T follicular helper cell (primary cell): ENCODE measurements around the gene C1QC.

Experiments
- DNase-seq: peaks from one replicate; pipeline ENCODE4 v3.0.0-alpha.2; 2020; ENCODE audit warnings: low read depth

The C1QC gene

GRCh38 chr1:22619252-22619651, 24.2 kb upstream of the C1QC start:
- DNase-seq, result no peak

GRCh38 chr1:22619798-22620197, 23.6 kb upstream of the C1QC start:
- DNase-seq, result no peak

GRCh38 chr1:22621761-22622160, 21.7 kb upstream of the C1QC start:
- DNase-seq, result no peak

GRCh38 chr1:22625262-22625925, 18.0 kb upstream of the C1QC start:
- DNase-seq, result no peak

GRCh38 chr1:22626237-22627157, 16.9 kb upstream of the C1QC start:
- DNase-seq, result no peak

- DNase-seq, result no peak
Observed at GRCh38 chr1:22627331-22627730, 16.1 kb upstream of the C1QC start.

GRCh38 chr1:22628698-22629444, 14.6 kb upstream of the C1QC start:
- no peak for DNase-seq

GRCh38 chr1:22629886-22630285, 13.5 kb upstream of the C1QC start:
- DNase-seq, result no peak

- no peak for DNase-seq
Observed at GRCh38 chr1:22633697-22634463, 9.6 kb upstream of the C1QC start.

- no peak for DNase-seq
Observed at GRCh38 chr1:22635436-22635835, 8.0 kb upstream of the C1QC start.

GRCh38 chr1:22636353-22636752, 7.1 kb upstream of the C1QC start, which contains the start of gene C1QA:
C1QA (plus strand) TSS chr1:22636628; CDS start chr1:22637617, 989 bp downstream.
- DNase-seq, result no peak

GRCh38 chr1:22636927-22637326, 6.5 kb upstream of the C1QC start:
- no peak for DNase-seq

GRCh38 chr1:22637907-22638445, 5.5 kb upstream of the C1QC start:
- DNase-seq, result no peak

- no peak for DNase-seq
Observed at GRCh38 chr1:22638476-22639234, 4.8 kb upstream of the C1QC start.

GRCh38 chr1:22639286-22639685, 4.1 kb upstream of the C1QC start:
- no peak for DNase-seq

- no peak for DNase-seq
Observed at GRCh38 chr1:22641247-22641646, 2.2 kb upstream of the C1QC start.

- DNase-seq, result peak; percentile 54
Observed at GRCh38 chr1:22641906-22642636, 1.4 kb upstream of the C1QC start.

GRCh38 chr1:22643928-22644327, 495 bp downstream of the C1QC start:
- no peak for DNase-seq

- DNase-seq, result no peak
Observed at GRCh38 chr1:22645931-22646330, 2.5 kb downstream of the C1QC start.

- no peak for DNase-seq
Observed at GRCh38 chr1:22646384-22646783, 3.0 kb downstream of the C1QC start.
